Uterus (tissue), 2 donors: Measurements from ENCODE around the gene FOXP2.

Experiments
- CTCF ChIP-seq, 4 experiments: fragments of 200-600 bp in 2 of 4; fragments of 450-650 bp in 2 of 4; sonication (generic) in 2 of 4; IDR thresholded peaks; one replicate each; pipeline ENCODE4 v1.5.1; 2016 to 2019; ENCODE audit warnings: antibody characterized with exemption in 4 of 4, mild to moderate bottlenecking in 2 of 4, moderate library complexity in 1 of 4
- POLR2A ChIP-seq, 2 donors: fragments of 450-650 bp; IDR thresholded peaks; one replicate each; pipeline ENCODE4 v1.6.1; 2016; ENCODE audit warnings: antibody characterized with exemption in 2 of 2, mild to moderate bottlenecking in 1 of 2, moderate library complexity in 1 of 2

GRCh38 chr7:114574384-114574783 is 159.8 kb downstream of the FOXP2 start:
- no peak for TF ChIP-seq POLR2A (IDR thresholded peaks at IDR 0.05)
- TF ChIP-seq CTCF (IDR thresholded peaks at IDR 0.05) = no peak
